ENCODE results near the gene CCL25.
"Not testable (repeated sequence)": the region's sequence is repeated elsewhere in the genome, so short reads cannot be mapped to it uniquely, and the experiment has no call there.

Gene CCL25

GRCh38 chr19:8052464-8052859 is at the start of gene CCL25:
TSS of gene CCL25 (plus strand) at chr19:8052760. CDS start at chr19:8053050, 290 bp downstream.
- H3K4me1 ChIP-seq (ENCODE audit: insufficient read depth, low read length) = peaks cover 19% of the 10 kb centered on the region; the same call in 1 of the 2 replicates
- no peaks in the 10 kb centered on the region for H3K9me3 ChIP-seq (ENCODE audit: control insufficient read depth, insufficient read depth, low read length)
- H3K9ac ChIP-seq (ENCODE audit: low read depth, low read length) = no peak within 1 kb of the TSS
- H3K36me3 ChIP-seq (ENCODE audit: insufficient read depth, low read length) = no peaks in the 10 kb centered on the region

- peaks cover 12% of the 10 kb centered on the region for H3K4me1 ChIP-seq (ENCODE audit: insufficient read depth, low read length)
Observed at GRCh38 chr19:8004001-8004400, 48.6 kb upstream of the CCL25 start.

GRCh38 chr19:8004723-8005513 is 47.6 kb upstream of the CCL25 start:
- Histone ChIP-seq H3K4me1 (ENCODE audit: insufficient read depth, low read length) (peaks cover 12% of the 10 kb centered on the region), H3K36me3 (ENCODE audit: insufficient read depth, low read length) (no peaks in the 10 kb centered on the region), H3K9ac (ENCODE audit: low read depth, low read length) (peak overlapping the region; percentile 94), H3K9me3 (ENCODE audit: control insufficient read depth, insufficient read depth, low read length) (no peaks in the 10 kb centered on the region)

More at GRCh38 chr19:8004001-8004400, 48.6 kb upstream of the CCL25 start:
- Histone ChIP-seq H3K36me3 (ENCODE audit: insufficient read depth, low read length) (no peaks in the 10 kb centered on the region), H3K9me3 (ENCODE audit: control insufficient read depth, insufficient read depth, low read length) (no peaks in the 10 kb centered on the region), H3K9ac (ENCODE audit: low read depth, low read length) (peak overlapping the region; percentile 94; the same call in 1 of the 2 replicates)

GRCh38 chr19:8005534-8006256 is 46.9 kb upstream of the CCL25 start, which contains the start of gene ELAVL1:
TSS of gene ELAVL1 (minus strand) at chr19:8005641. CDS start at chr19:7991815, 13,826 bp downstream.
- H3K36me3 ChIP-seq (ENCODE audit: insufficient read depth, low read length) = no peaks in the 10 kb centered on the region
- H3K4me1 ChIP-seq (ENCODE audit: insufficient read depth, low read length) = peaks cover 12% of the 10 kb centered on the region
- no peaks in the 10 kb centered on the region for H3K9me3 ChIP-seq (ENCODE audit: control insufficient read depth, insufficient read depth, low read length)
- peak within 1 kb of the TSS; percentile 94 for H3K9ac ChIP-seq (ENCODE audit: low read depth, low read length)

GRCh38 chr19:8017808-8018207 is 34.8 kb upstream of the CCL25 start:
- Histone ChIP-seq H3K4me1 (ENCODE audit: insufficient read depth, low read length) (no peaks in the 10 kb centered on the region), H3K36me3 (ENCODE audit: insufficient read depth, low read length) (no peaks in the 10 kb centered on the region), H3K9me3 (ENCODE audit: control insufficient read depth, insufficient read depth, low read length) (no peaks in the 10 kb centered on the region), H3K9ac (ENCODE audit: low read depth, low read length) (no peak overlapping the region)

GRCh38 chr19:8020681-8021080 is 31.9 kb upstream of the CCL25 start:
- no peaks in the 10 kb centered on the region for H3K4me1 ChIP-seq (ENCODE audit: insufficient read depth, low read length)
- H3K9ac ChIP-seq (ENCODE audit: low read depth, low read length) = no peak overlapping the region
- no peaks in the 10 kb centered on the region for H3K9me3 ChIP-seq (ENCODE audit: control insufficient read depth, insufficient read depth, low read length)
- H3K36me3 ChIP-seq (ENCODE audit: insufficient read depth, low read length) = no peaks in the 10 kb centered on the region

- Histone ChIP-seq H3K36me3 (ENCODE audit: insufficient read depth, low read length) (no peaks in the 10 kb centered on the region), H3K9ac (ENCODE audit: low read depth, low read length) (no peak overlapping the region), H3K9me3 (ENCODE audit: control insufficient read depth, insufficient read depth, low read length) (no peaks in the 10 kb centered on the region), H3K4me1 (ENCODE audit: insufficient read depth, low read length) (no peaks in the 10 kb centered on the region)
Observed at GRCh38 chr19:8021374-8021773, 31.2 kb upstream of the CCL25 start.

GRCh38 chr19:8022275-8022674 is 30.3 kb upstream of the CCL25 start:
- no peaks in the 10 kb centered on the region for H3K36me3 ChIP-seq (ENCODE audit: insufficient read depth, low read length)
- no peaks in the 10 kb centered on the region for H3K9me3 ChIP-seq (ENCODE audit: control insufficient read depth, insufficient read depth, low read length)
- H3K9ac ChIP-seq (ENCODE audit: low read depth, low read length) = no peak overlapping the region
- H3K4me1 ChIP-seq (ENCODE audit: insufficient read depth, low read length) = no peaks in the 10 kb centered on the region

GRCh38 chr19:8023371-8023770 is 29.2 kb upstream of the CCL25 start:
- Histone ChIP-seq H3K9ac (ENCODE audit: low read depth, low read length) (no peak overlapping the region), H3K4me1 (ENCODE audit: insufficient read depth, low read length) (peaks cover 2% of the 10 kb centered on the region; the same call in 1 of the 2 replicates), H3K9me3 (ENCODE audit: control insufficient read depth, insufficient read depth, low read length) (no peaks in the 10 kb centered on the region), H3K36me3 (ENCODE audit: insufficient read depth, low read length) (no peaks in the 10 kb centered on the region)

- H3K9me3 ChIP-seq (ENCODE audit: control insufficient read depth, insufficient read depth, low read length); H3K9ac ChIP-seq (ENCODE audit: low read depth, low read length); H3K4me1 ChIP-seq (ENCODE audit: insufficient read depth, low read length); H3K36me3 ChIP-seq (ENCODE audit: insufficient read depth, low read length): not testable (repeated sequence)
Observed at GRCh38 chr19:8024256-8024655, 28.3 kb upstream of the CCL25 start.

- Histone ChIP-seq H3K9me3 (ENCODE audit: control insufficient read depth, insufficient read depth, low read length) (no peaks in the 10 kb centered on the region), H3K4me1 (ENCODE audit: insufficient read depth, low read length) (peaks cover 7% of the 10 kb centered on the region; the same call in 1 of the 2 replicates), H3K9ac (ENCODE audit: low read depth, low read length) (no peak overlapping the region), H3K36me3 (ENCODE audit: insufficient read depth, low read length) (no peaks in the 10 kb centered on the region)
Observed at GRCh38 chr19:8025316-8025715, 27.2 kb upstream of the CCL25 start.

GRCh38 chr19:8028951-8029491 is 23.5 kb upstream of the CCL25 start:
- Histone ChIP-seq H3K9ac (ENCODE audit: low read depth, low read length) (no peak overlapping the region), H3K4me1 (ENCODE audit: insufficient read depth, low read length) (peaks cover 7% of the 10 kb centered on the region; the same call in 1 of the 2 replicates), H3K9me3 (ENCODE audit: control insufficient read depth, insufficient read depth, low read length) (no peaks in the 10 kb centered on the region), H3K36me3 (ENCODE audit: insufficient read depth, low read length) (no peaks in the 10 kb centered on the region)

GRCh38 chr19:8030960-8031359 is 21.6 kb upstream of the CCL25 start:
- H3K9me3 ChIP-seq (ENCODE audit: control insufficient read depth, insufficient read depth, low read length) = no peaks in the 10 kb centered on the region
- H3K9ac ChIP-seq (ENCODE audit: low read depth, low read length) = no peak overlapping the region
- peaks cover 7% of the 10 kb centered on the region; the same call in 1 of the 2 replicates for H3K4me1 ChIP-seq (ENCODE audit: insufficient read depth, low read length)
- H3K36me3 ChIP-seq (ENCODE audit: insufficient read depth, low read length) = no peaks in the 10 kb centered on the region

- not testable (repeated sequence) for H3K36me3 ChIP-seq (ENCODE audit: insufficient read depth, low read length); H3K4me1 ChIP-seq (ENCODE audit: insufficient read depth, low read length); H3K9ac ChIP-seq (ENCODE audit: low read depth, low read length); H3K9me3 ChIP-seq (ENCODE audit: control insufficient read depth, insufficient read depth, low read length)
Observed at GRCh38 chr19:8033287-8034177, 19.0 kb upstream of the CCL25 start.
